GM12892 (cell line): Measurements from ENCODE around the gene UNKL.

ENCODE experiments used
- DNase-seq: peaks from one replicate; pipeline ENCODE4 v3.0.0; 2011; ENCODE audit not compliant: insufficient read length
- FAIRE-seq: peaks from 2 replicates; lab custom pipeline; 2011; peaks lifted over from hg19 to GRCh38; lab: Jason Lieb, UNC
- POLR2A ChIP-seq: IDR thresholded peaks from 2 replicates; pipeline ENCODE4 v1.6.1; 2011; ENCODE audit warnings: low read depth, low read length, control low read depth
- POLR2AphosphoS5 ChIP-seq: IDR thresholded peaks from 2 replicates; pipeline ENCODE4 v1.6.1; 2011; ENCODE audit warnings: low read depth, low read length, control low read depth
- TAF1 ChIP-seq: IDR thresholded peaks from 2 replicates; pipeline ENCODE4 v1.6.1; 2011; ENCODE audit warnings: low read depth, mild to moderate bottlenecking, control low read depth, low read length, borderline replicate concordance

Gene UNKL

DNA sequence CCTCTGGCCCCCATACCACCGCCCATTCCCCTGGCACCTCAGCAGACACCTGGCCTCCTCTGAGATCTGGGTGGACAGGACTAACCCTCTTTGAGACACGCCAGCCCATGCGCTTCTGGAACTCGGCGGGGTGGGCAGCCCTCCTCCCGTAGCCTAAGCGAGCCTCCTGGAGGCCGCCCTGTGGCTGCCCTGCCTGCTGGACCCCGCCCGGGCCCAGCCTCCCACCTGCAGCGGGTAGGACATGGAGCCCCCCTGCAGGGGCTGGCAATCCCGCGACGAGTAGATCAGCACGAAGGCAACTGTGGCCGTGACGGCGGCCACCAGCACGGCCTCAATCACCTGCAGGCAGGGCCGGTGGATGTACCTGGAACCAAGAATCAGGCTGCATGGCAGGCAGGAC lies 38.0 kb upstream of the UNKL start:
- no peak for TF ChIP-seq POLR2A
- DNase-seq (no peak), FAIRE-seq (no peak)

DNA sequence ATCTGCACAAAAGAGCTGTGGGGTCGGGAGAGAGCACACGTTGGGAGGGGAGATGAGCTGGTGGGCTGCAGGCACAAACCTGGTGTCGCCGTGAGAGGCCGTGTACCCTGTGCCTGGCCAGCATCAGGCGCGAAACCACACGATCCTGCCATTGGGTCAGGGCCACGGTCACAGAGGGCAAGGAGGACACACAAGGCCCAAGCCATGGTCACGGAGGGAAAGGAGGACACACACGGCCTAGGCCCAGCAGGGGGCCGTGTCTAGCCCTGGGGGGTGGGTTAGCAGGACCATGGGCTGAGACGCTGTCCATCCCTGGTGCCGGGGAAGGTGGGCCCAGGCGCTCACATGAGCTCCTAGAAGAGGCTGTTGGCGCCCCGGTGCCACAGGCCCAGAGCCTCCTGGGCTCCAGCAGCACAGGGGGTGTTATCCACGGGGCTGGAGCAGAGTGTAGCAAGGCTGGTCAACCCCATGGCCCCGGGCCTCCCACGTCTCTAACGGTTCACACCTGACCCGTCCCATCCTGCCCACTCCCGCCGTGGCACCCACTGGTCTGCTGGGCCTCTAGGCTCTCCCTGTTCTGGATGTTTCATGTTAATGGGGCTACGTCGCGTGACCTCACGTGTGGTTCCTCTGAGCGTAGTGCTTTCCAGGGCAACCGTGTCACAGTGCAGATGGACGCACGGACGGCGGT lies 37.3 kb upstream of the UNKL start:
- FAIRE-seq: no peak
- TF ChIP-seq POLR2A (no peak), POLR2AphosphoS5 (no peak; the same call in 1 of the 2 replicates), TAF1 (no peak)

GRCh38 chr16:1450841-1451240 lies 36.3 kb upstream of the UNKL start:
- TF ChIP-seq POLR2A (no peak), TAF1 (no peak)
- FAIRE-seq: no peak
- DNase-seq: no peak

More for the DNA sequence above, 37.3 kb upstream of the UNKL start:
- no peak for DNase-seq

DNA sequence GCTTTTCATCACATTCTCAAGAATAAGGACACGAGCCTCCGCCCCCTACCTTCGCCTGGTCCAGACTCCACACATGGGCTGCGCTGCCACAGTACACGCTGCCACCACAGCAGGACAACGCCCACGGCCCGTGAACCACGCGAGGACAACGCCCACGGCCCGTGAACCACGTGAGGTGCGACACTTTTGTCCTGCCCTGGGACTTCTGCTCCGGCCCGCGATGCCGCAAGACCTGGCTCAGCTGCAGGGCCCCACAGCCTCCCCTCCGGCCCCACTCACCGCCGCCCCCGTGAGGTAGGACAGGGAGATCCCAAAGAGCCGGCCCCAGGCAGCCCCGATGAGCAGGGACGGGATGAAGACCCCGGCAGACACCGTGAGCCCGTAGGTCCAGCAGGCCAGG lies 35.7 kb upstream of the UNKL start:
- DNase-seq (no peak), FAIRE-seq (no peak)
- TF ChIP-seq POLR2AphosphoS5: no peak
- TF ChIP-seq TAF1: no peak
- no peak for TF ChIP-seq POLR2A

DNA sequence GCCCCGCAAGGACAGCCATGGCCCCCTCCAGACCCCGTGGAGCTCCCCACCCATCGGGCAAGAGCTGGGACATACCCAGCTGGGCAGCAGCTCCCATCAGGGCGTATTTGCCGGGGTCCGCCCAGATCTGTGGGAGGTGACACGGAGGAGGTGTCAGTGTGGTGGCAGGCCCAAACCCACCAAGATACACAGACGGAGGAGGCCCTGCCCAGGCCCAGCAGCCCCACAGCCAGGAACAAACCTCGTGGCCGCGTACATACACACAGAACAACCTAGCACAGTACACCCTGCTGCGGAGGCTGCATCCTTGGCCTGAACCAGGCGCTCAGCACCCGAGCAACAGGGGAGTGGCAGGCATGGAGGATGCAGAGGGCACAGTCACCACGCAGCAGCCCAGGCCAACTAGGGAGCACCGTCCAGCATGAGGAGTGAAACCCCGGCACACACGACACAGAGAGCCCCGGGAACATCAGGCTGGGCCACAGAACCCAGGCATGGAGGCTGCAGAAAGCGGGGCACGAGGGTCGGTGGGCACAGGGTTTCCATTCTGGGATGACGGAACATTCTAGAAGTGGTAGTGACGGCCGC lies 34.8 kb upstream of the UNKL start:
- FAIRE-seq (no peak), DNase-seq (no peak)
- no peak for TF ChIP-seq POLR2AphosphoS5
- no peak for TF ChIP-seq POLR2A
- TF ChIP-seq TAF1: no peak

GRCh38 chr16:1448536-1449116 lies 34.1 kb upstream of the UNKL start:
- TF ChIP-seq POLR2A (no peak), POLR2AphosphoS5 (no peak), TAF1 (no peak)
- DNase-seq (no peak), FAIRE-seq (no peak)

- TF ChIP-seq POLR2A (no peak), TAF1 (no peak), POLR2AphosphoS5 (no peak)
- no peak for FAIRE-seq
- no peak for DNase-seq
Measured at GRCh38 chr16:1447965-1448364, 33.5 kb upstream of the UNKL start.

DNA sequence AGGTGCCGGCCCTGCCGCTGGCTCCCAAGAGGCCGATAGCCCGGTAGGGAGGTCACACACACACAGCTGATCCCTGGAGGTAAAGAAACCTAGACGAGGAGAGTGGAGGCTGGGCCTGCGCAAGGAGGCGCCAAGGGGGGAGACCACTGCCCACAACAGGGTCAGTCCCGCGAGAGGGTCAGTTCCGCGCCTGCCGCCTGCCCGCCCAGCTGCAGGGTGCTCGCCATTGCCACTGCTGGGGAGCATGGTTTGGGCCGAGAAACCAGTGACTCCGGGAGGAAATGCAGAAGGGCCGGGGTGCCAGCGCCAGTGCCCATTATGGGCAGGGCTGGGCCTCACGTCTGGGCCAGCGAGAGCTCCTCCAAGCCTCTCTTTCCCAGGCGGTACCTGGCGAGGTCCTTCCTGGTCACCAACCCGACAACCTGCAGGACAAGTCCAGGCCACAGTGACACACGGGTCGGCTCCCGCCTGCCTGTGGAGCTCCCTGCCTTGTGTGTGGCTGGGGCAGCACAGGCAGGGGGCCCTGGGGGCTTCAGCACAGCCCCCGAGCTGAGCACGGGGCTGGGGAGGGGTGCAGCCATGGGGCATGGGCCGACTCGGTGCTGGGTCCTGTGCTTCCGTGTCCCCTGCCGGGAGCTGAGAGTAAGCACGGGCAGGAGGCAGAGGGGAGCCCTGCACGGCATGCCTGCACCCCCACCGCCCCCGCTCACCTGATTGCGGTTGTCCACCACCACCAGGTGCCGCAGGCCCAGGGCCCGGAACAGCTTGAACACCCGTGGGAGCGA lies 32.0 kb upstream of the UNKL start:
- no peak for TF ChIP-seq TAF1
- TF ChIP-seq POLR2A: no peak
- FAIRE-seq (no peak), DNase-seq (no peak)

DNA sequence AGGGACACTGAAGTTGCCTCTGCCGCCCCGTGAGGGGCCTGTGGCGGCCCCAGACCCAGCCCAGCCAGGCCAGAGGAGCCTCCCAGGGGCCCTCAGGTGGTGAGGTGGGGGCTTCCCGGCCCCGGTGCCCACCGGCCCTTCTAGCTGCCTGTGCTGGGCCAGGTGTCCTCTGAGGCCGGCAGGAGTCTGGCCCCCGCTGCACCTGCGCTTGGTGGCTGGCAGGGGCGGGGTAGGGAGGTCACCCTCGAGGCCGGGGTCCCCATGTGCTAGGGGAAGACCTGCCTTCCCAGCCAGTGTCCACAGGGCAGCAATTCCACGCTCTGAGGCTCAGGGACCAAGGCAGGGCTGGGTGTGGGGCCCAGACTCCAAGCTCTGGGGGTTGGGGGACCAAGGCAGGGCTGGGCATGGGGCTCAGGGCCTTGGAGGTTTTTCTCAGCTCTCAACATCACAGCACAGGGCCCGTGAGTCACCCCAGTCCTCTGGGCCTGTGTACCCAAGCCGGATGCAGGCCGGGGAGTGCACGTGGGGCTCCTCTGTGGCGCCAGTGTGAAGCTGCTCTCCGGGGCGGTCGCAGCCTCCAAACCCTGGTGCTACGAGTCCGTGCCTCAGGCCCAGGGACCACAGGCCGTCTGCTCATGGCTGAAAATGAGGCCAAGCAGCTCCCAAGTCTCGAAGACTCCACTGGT lies 31.2 kb upstream of the UNKL start:
- TF ChIP-seq POLR2AphosphoS5: no peak
- no peak for TF ChIP-seq TAF1
- no peak for TF ChIP-seq POLR2A
- FAIRE-seq (no peak), DNase-seq (no peak)

DNA sequence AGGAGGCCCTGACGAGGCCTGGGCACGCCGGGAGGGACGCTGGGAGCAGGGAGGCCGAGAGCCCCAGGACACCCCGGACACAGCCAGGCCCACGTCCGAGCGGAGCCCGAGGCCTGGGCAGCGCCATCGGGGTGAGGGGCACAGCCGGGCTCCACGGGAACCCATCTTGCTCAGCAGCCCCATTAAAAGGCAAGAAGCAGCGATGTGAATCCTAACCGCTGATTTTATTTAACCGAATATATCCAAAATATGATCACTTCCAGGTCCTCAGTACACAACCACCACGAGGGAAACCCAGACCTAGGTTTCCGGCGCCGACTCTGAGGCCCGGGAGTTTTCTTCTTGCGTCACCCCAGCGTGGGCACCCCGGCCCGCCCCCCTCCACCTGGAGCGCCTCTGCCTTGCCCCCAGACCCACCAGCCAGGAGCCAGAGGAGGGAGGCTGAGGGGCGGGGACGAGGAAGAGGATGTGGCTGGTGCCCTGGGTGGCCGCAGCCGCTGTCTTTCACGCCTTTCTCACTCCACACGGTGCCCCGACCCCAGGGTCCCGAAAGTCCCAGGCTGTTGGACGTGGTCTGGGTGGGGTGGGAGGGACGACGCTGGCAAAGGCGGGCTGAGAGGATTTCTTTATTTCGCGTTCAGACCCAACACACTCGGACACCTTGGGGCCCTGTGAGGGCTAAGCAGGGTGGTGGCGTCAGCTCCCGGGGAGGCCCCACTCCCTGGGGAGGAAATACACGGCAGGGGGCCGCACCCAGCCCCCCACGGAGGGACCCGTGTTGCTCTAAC lies 30.4 kb upstream of the UNKL start:
- TF ChIP-seq POLR2A (no peak), TAF1 (no peak), POLR2AphosphoS5 (no peak)
- DNase-seq: no peak
- no peak for FAIRE-seq
